NCI-H82 treated with DMSO at 0.1 percent for 48 hours (cell line): ENCODE results near the gene SLC25A10.

ENCODE experiments used
- DNase-seq: peaks from one replicate; lab custom pipeline; 2025; ENCODE audit not compliant: unreplicated experiment; lab: John Stamatoyannopoulos, UW

Gene SLC25A10

GRCh38 chr17:81705518-81706231, 6.4 kb upstream of the SLC25A10 start:
- no peak for DNase-seq

DNA sequence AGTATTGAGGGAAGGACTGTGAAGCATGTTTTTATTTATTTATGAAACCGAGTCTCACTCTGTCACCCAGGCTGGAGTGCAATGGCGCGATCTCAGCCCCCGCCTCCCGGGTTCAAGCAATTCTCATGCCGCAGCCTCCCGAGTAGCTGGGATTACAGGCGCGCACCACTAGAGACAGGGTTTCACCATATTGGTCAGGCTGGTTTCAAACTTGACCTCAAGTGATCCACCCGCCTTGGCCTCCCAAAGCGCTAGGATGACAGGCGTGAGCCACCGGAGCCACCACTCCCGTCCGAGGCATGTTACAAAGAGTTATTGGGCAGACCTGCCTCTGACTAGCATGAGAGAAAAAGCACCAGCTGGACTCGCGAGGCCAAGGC, 5.9 kb upstream of the SLC25A10 start:
- no peak for DNase-seq

DNA sequence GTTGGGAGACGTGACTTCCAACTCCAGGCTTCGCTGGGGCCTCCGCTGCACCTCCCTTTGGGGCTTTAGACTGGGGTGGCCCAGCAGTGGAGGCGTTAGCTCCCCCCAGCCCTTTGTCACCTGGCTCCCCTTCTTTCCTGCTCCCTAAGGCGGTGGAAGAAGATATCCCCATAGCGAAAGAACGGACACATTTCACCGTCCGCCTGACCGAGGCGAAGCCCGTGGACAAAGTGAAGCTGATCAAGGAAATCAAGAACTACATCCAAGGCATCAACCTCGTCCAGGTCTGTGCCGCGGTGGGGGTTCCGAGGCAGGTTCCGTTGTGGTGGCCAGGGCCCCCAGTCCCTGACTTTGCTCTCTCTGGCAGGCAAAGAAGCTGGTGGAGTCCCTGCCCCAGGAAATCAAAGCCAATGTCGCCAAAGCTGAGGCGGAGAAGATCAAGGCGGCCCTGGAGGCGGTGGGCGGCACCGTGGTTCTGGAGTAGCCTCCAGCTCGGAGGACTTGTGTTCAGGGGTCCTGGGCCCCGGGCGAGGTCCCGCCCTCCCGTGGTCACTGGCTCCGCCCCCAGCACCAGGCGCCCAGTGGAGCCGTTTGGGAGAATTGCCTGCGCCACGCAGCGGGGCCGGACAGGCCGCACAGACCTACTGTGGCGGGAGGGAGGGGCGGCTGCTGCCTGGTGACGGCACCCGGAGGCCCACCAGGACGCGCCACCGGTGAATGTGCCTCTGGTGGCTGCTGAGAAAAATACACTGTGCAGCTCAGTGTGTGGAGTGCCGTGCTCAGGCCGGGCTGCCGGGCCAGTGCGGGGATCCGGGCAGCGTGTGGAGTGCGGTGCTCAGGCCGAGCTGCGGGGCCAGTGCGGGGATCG, 5.1 kb upstream of the SLC25A10 start:
- no peak for DNase-seq

GRCh38 chr17:81707725-81708646, 4.1 kb upstream of the SLC25A10 start:
- DNase-seq = no peak

DNA sequence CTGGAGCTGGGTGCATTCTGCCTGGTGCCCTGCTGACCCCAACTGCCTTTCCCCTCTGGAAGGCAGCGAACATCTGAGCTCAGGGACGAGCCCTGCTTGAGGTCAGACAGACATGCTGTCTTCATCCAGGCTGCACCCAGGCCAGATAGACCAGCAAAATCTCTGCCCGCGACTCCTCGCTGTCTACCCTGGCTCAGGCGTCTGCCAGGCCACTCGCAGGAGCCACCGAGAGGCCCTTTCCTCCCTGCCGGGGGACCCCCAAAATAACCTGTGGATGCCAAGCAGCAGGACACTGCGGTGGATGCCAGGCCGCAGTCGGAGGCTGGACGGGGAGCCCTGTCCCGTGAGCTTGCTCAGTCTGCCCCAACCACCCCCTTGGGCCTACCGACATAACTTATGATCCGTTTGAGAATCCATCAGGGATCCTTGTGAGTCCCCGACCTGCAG, 3.3 kb upstream of the SLC25A10 start:
- DNase-seq = no peak

- no peak for DNase-seq
Measured at GRCh38 chr17:81710514-81711308, 1.4 kb upstream of the SLC25A10 start.

- DNase-seq = no peak
Measured at GRCh38 chr17:81712468-81713003, 452 bp downstream of the SLC25A10 start.

DNA sequence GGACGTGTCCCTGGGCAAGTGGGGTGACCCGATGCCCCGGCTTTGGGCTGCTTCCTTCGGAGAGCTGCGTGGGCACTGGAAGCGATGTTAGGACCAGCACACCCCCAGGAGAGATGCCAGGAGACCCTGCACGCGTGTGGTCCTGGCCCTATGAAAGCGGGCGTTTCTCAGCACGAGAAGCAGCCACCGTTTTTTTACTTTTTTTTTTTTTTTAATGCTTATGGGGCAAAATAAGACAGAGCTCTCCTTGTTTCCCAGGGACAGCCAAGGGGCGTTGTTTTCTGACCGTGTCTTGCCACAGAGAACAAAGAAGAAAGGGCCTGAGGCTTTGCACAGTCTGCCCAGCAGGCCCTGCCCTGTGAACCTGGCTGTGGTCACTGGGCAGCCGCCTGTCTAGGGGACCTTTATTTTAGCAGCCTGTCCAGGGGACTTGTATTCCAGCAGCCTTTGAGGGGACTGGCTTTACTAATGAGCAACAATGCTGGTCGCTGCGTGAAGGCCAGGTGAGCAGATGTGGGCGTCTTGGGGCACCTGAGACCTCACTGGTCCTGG, 996 bp downstream of the SLC25A10 start:
- DNase-seq = no peak

- no peak for DNase-seq
Measured at GRCh38 chr17:81713556-81714411, 1.7 kb downstream of the SLC25A10 start.

GRCh38 chr17:81714412-81715106, 2.5 kb downstream of the SLC25A10 start:
- no peak for DNase-seq

DNA sequence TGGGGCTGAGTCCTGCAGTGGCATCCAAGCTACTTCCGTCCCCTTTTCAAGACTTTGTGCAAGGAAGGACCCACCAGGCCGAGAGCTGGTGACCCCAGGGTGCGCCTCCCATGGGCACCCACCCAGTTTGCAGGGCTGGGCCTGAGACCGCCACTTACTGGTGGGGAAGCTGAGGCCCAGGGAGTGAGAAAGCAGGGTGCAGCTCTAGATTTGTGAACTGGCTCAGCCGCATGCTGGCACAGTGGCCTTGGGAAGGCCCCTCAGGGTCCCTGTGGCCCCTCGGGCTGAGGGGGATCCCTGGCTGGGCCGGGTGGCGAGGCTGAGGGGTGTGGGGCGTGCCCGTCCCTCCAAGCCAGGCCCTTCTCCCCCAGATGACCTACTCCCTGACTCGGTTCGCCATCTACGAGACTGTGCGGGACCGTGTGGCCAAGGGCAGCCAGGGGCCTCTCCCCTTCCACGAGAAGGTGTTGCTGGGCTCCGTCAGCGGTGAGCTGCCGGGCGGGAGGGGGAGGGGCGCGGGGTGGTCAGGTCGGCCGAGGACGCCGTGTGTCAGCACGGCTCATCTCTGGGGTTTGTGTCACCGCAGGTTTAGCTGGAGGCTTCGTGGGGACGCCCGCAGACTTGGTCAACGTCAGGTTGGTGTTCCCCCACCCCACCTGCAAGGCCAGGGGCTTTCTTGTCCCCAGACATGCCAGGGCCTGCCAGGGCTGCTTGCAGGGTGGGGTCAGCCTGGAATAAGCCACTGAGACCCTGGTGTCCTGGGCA, 3.2 kb downstream of the SLC25A10 start:
- DNase-seq = no peak

DNA sequence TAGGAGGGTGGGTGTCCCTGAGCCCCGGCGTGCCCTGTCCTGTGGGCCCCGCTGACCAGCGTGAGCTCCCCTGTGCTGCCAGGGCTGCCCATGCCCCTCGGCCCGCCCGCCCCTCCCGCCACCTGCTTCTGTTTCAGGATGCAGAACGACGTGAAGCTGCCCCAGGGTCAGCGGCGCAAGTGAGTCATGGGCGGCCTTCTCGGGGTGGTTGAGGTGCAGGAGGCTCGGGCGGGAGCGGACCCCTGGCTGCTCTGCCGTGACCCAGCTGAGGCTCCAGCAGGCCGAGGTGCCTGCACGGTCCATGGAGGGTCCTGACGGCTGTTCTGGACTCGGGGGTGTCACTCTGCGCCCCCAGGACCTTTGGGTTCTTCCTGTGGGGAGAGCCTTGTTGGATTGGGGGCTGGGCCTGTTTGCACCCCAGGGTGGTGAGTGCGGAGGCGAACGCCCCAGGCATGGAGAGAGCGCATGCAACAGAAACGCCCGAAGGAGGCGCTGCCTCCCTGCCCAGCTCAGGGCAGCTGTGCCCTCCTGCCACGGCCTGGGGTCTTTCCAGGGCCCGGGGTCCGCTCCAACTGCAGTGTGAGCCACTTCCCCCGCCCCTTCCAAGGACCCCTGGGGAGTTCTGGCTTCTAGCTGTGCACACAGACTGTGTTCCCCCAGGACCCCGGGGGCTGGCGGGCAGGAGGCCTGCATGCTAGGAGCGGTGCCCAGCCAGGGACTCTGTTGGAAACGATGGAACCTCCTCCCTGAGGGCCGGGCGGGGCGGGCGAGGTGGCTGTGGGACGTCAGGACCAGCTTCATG, 4.0 kb downstream of the SLC25A10 start:
- no peak for DNase-seq

GRCh38 chr17:81716674-81716996, 4.6 kb downstream of the SLC25A10 start:
- no peak for DNase-seq

GRCh38 chr17:81717049-81717765, 5.1 kb downstream of the SLC25A10 start:
- DNase-seq = no peak

- DNase-seq = no peak
Measured at GRCh38 chr17:81717766-81718089, 5.6 kb downstream of the SLC25A10 start.
